RWPE2 (cell line): ENCODE data around the gene HOXA1.
A peak's percentile ranks its signal among the peaks of the same experiment; 100 is the strongest.

Experiments used
- ATAC-seq: fragments of 200-7000 bp; cut with Tn5 transposase; 3 replicates; pipeline ENCODE4 v1.9.1; 2021; ENCODE audit warnings: low read depth
- DNase-seq: peaks from one replicate; pipeline ENCODE4 v3.0.0-alpha.2; 2020; ENCODE audit warnings: low spot score
- H3K27ac ChIP-seq: fragments of 450-650 bp; 2 replicates; pipeline ENCODE4 v1.5.1; 2017; ENCODE audit warnings: mild to moderate bottlenecking; ENCODE audit not compliant: poor library complexity, severe bottlenecking
- H3K27me3 ChIP-seq: fragments of 250-450 bp; sonication (Bioruptor Pico); 2 replicates; pipeline ENCODE4 v1.5.1; 2021; ENCODE audit warnings: mild to moderate bottlenecking, moderate library complexity; ENCODE audit not compliant: insufficient read depth, poor library complexity, severe bottlenecking
- H3K36me3 ChIP-seq: fragments of 250-450 bp; sonication (Bioruptor Pico); 2 replicates; pipeline ENCODE4 v1.5.1; 2020; ENCODE audit warnings: low read depth, mild to moderate bottlenecking, moderate library complexity
- H3K4me1 ChIP-seq: fragments of 250-450 bp; sonication (Bioruptor Pico); 2 replicates; pipeline ENCODE4 v1.5.1; 2021; ENCODE audit warnings: mild to moderate bottlenecking, moderate library complexity; ENCODE audit not compliant: insufficient read depth, poor library complexity, severe bottlenecking
- H3K4me3 ChIP-seq: fragments of 250-450 bp; sonication (Bioruptor Pico); 2 replicates; pipeline ENCODE4 v1.5.1; 2021; ENCODE audit warnings: mild to moderate bottlenecking, moderate library complexity; ENCODE audit not compliant: severe bottlenecking
- H3K9me3 ChIP-seq: fragments of 250-450 bp; sonication (Bioruptor Pico); 2 replicates; pipeline ENCODE4 v1.5.1; 2021; ENCODE audit warnings: mild to moderate bottlenecking, moderate library complexity; ENCODE audit not compliant: severe bottlenecking
- TF ChIP-seq, protein P1 (sequence below): fragments of 450-650 bp; IDR thresholded peaks from one replicate; pipeline ENCODE4 v1.5.1; 2017; ENCODE audit warnings: mild to moderate bottlenecking, moderate library complexity; ENCODE audit not compliant: poor library complexity, severe bottlenecking

The HOXA1 gene

GRCh38 chr7:27131390-27131819 lies 35.6 kb upstream of the HOXA1 start:
- Histone ChIP-seq H3K4me1 (peaks cover 27% of the 10 kb centered on the region), H3K27me3 (no peaks in the 10 kb centered on the region), H3K9me3 (no peaks in the 10 kb centered on the region), H3K36me3 (no peaks in the 10 kb centered on the region), H3K4me3 (peak overlapping the region; percentile 61), H3K27ac (peak overlapping the region; percentile 62)
- TF ChIP-seq, protein P1, sequence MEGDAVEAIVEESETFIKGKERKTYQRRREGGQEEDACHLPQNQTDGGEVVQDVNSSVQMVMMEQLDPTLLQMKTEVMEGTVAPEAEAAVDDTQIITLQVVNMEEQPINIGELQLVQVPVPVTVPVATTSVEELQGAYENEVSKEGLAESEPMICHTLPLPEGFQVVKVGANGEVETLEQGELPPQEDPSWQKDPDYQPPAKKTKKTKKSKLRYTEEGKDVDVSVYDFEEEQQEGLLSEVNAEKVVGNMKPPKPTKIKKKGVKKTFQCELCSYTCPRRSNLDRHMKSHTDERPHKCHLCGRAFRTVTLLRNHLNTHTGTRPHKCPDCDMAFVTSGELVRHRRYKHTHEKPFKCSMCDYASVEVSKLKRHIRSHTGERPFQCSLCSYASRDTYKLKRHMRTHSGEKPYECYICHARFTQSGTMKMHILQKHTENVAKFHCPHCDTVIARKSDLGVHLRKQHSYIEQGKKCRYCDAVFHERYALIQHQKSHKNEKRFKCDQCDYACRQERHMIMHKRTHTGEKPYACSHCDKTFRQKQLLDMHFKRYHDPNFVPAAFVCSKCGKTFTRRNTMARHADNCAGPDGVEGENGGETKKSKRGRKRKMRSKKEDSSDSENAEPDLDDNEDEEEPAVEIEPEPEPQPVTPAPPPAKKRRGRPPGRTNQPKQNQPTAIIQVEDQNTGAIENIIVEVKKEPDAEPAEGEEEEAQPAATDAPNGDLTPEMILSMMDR = no peak
- DNase-seq = no peak
- ATAC-seq = no peak

DNA sequence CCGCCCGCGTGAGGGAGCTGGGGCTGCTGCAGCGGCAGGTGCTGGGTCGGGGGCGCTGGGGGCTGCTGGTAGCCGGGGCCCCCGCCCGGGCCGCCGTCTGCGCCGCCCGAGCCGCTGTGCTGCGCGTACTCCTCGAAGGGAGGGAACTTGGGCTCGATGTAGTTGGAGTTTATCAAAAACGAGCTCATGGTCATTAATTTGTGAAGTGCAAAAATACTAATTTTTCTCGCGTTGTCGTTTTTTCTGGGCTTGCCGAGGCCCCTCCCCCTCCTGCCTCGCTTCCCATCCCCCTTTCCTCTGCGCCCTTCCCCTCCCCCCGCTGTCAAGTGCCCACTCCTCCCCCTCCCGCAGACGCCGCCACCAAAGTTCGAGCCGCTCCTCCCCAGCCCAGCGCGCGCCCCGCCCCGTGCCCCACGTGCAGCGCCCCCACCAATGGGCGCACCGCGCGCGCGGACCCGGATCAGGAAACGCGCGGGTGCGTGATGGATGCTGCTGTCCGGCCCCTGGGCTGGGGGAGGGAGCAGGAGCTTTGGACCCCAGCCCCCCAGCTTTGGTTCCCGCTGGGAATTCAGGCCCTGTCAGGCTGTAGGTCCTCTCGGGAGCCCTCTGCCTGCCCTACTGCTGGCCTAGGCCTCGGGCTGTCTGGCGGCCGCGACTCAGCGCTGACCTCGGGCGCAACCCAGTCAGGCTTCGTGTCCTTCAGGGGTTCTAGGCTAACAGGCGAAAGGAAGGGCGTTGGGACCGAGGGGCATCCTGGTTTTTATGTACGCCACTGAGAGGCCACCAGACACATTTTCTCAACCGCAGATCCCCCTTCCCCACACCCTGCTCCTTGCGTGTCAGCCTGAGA lies 35.0 kb upstream of the HOXA1 start, which contains the start of gene HOXA4:
HOXA4 (minus strand) TSS at position 218 of the 850 bp plus-strand sequence; CDS start at position 194, 24 bp downstream.
- Histone ChIP-seq H3K4me1 (peaks cover 21% of the 10 kb centered on the region), H3K27ac (peak within 1 kb of the TSS; percentile 62), H3K27me3 (no peaks in the 10 kb centered on the region), H3K4me3 (peak within 1 kb of the TSS; percentile 61), H3K9me3 (no peaks in the 10 kb centered on the region), H3K36me3 (no peaks in the 10 kb centered on the region)
- TF ChIP-seq, protein P1 = no peak
- DNase-seq (peak; percentile 95), ATAC-seq (peak; percentile 88)

DNA sequence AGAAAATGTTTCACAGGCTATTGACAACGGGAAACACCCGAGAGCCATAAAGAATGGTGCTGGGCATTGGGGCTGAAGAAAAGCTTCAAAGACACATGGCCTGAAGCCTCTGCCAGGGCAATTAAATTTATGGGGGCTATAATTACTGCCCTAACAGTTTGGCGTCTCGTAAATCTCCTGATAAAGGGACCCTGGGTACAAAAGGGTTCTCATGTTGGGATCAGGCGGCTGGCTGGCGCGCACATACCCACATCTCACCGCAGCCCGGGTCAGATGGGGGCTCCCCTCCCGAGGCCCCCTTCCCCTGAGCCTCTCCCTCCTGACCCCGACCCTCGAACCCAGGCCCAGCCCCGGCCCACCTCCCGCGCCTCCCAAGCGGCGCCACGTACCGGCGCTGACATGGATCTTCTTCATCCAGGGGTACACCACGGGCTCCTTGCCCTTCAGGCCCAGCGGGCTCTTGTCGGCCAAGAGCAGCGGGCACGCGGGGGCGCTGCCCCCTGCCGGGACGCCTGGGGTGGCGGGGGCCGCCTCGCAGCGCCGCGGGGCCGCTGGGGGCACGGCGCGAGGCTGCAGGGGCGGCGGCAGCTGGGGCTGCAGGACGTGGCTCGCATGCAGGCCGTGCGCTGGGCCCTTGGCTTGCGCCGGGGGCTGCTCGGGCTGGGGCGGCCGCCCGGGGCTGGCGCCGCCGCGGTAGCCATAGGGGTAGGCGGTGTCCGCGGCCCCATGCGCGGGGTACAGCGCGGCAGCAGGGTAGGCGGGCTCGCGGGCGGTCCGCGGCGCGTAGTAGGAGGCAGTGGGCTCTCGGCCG lies 34.1 kb upstream of the HOXA1 start:
- peak overlapping the region; percentile 61 for H3K4me3 ChIP-seq
- H3K27ac ChIP-seq = peak overlapping the region; percentile 62
- no peaks in the 10 kb centered on the region for H3K36me3 ChIP-seq
- ATAC-seq (peak; percentile 47), DNase-seq (no peak)
- H3K4me1 ChIP-seq = peaks cover 13% of the 10 kb centered on the region
- H3K27me3 ChIP-seq = no peaks in the 10 kb centered on the region
- TF ChIP-seq, protein P1 = peak; percentile 77
- no peaks in the 10 kb centered on the region for H3K9me3 ChIP-seq

DNA sequence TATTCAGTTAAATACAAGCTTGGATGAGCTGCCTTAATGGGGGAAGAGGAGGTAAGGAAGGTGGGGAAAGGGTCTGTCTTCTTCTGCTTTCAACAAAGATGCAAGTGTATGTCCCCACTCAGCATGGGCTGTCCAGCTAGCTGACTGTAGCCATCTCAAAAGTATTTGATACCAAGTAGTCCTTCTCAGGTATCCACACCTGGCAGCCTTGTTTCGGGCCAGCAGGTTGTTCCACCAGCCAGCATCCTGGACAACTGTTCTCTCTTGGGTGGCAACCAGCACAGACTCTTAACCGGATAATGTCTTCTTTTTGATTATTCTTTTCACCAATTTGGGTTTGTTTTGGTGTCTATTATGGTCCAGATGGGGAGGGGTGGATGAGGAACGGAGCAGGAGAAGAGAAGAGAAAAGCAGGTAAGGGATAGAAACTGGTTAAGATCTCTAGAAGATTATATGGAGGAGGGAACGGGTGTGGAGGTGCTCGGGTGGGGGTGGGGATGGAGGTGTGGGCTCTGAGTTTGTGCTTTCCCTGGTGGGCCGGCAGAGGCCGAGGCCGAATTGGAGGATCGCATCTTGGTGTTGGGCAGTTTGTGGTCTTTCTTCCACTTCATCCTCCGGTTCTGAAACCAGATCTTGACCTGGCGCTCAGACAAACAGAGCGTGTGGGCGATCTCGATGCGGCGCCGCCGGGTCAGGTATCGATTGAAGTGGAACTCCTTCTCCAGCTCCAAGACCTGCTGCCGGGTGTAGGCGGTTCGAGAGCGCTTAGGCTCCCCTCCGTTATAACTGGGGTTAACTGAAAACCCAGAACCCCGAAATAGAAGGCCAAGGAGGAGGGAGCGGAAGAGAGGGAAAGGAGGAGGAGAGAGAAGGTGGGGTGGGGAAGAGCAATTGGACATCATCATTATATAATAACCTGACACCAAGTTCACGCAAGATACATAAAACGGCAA lies 33.3 kb upstream of the HOXA1 start:
- Histone ChIP-seq H3K27ac (no peak overlapping the region), H3K9me3 (no peaks in the 10 kb centered on the region), H3K4me3 (no peak overlapping the region), H3K27me3 (no peaks in the 10 kb centered on the region), H3K4me1 (peaks cover 6% of the 10 kb centered on the region), H3K36me3 (no peaks in the 10 kb centered on the region)
- TF ChIP-seq, protein P1 = no peak
- no peak for ATAC-seq
- DNase-seq = no peak
